HL-60 (cell line): ENCODE data around the gene PCDHGA10.
"Not testable (repeated sequence)": the region's sequence is repeated elsewhere in the genome, so short reads cannot be mapped to it uniquely, and the experiment has no call there.

Experiments used
- DNase-seq, 2 experiments: peaks; one replicate each; pipeline ENCODE4 v3.0.0-alpha.2; 2010 to 2020; ENCODE audit warnings: low read depth in 1 of 2, low spot score in 1 of 2
- H3K27ac ChIP-seq: fragments of 250-450 bp; sonication (Bioruptor Pico); replicated peaks from 2 replicates; pipeline ENCODE4 v1.5.1; 2020; ENCODE audit warnings: mild to moderate bottlenecking, moderate library complexity
- H3K27me3 ChIP-seq: fragments of 250-450 bp; sonication (Bioruptor Pico); 2 replicates; pipeline ENCODE4 v1.5.1; 2021; ENCODE audit warnings: mild to moderate bottlenecking, moderate library complexity; ENCODE audit not compliant: insufficient read depth, poor library complexity, severe bottlenecking
- H3K4me3 ChIP-seq: replicated peaks from 2 replicates; pipeline ENCODE4 v1.5.1; 2011; ENCODE audit warnings: mild to moderate bottlenecking, control low read depth, low read length; ENCODE audit not compliant: insufficient read depth
- CTCF ChIP-seq: IDR thresholded peaks from one replicate; pipeline ENCODE4 v1.5.1; 2011; ENCODE audit warnings: low read length, control low read depth, inconsistent platforms; ENCODE audit not compliant: insufficient read depth
- GABPA ChIP-seq: IDR thresholded peaks from 2 replicates; pipeline ENCODE4 v1.6.1; 2012; ENCODE audit warnings: low read depth
- POLR2AphosphoS5 ChIP-seq: IDR thresholded peaks from 2 replicates; pipeline ENCODE4 v1.6.1; 2012; ENCODE audit warnings: low read depth
- REST ChIP-seq: IDR thresholded peaks from 2 replicates; pipeline ENCODE4 v1.6.1; 2012; ENCODE audit warnings: low read depth; ENCODE audit not compliant: insufficient replicate concordance
- SPI1 ChIP-seq: IDR thresholded peaks from 2 replicates; pipeline ENCODE4 v1.6.1; 2012; ENCODE audit warnings: low read depth, mild to moderate bottlenecking, borderline replicate concordance

Gene PCDHGA10

GRCh38 chr5:141402553-141403243 is 10.1 kb upstream of the PCDHGA10 start, which contains the start of gene PCDHGA9:
PCDHGA9 (plus strand) TSS chr5:141402778; CDS start chr5:141402953, 175 bp downstream.
- Histone ChIP-seq H3K27ac (no peak within 1 kb of the TSS), H3K4me3 (no peak within 1 kb of the TSS), H3K27me3 (no peaks in the 10 kb centered on the region)
- no peak for DNase-seq
- TF ChIP-seq CTCF, result peak; percentile 36
- no peak for TF ChIP-seq SPI1

GRCh38 chr5:141403387-141403786 is 9.4 kb upstream of the PCDHGA10 start:
- Histone ChIP-seq H3K27me3 (no peaks in the 10 kb centered on the region), H3K4me3 (no peak overlapping the region), H3K27ac (no peak overlapping the region)
- DNase-seq, result no peak
- TF ChIP-seq POLR2AphosphoS5 (no peak), CTCF (no peak), GABPA (no peak), SPI1 (no peak), REST (no peak)

GRCh38 chr5:141407790-141408505 is 4.8 kb upstream of the PCDHGA10 start, which contains the start of gene PCDHGB6:
PCDHGB6 (plus strand) TSS chr5:141408021; CDS start chr5:141408203, 182 bp downstream.
- not testable (repeated sequence) for DNase-seq, H3K4me3 ChIP-seq

GRCh38 chr5:141409598-141410306 is 3.0 kb upstream of the PCDHGA10 start:
- TF ChIP-seq POLR2AphosphoS5 (no peak), GABPA (no peak), SPI1 (no peak), REST (no peak), CTCF (no peak)

More at GRCh38 chr5:141407790-141408505, 4.8 kb upstream of the PCDHGA10 start, which contains the start of gene PCDHGB6:
- H3K27me3 ChIP-seq, H3K27ac ChIP-seq: not testable (repeated sequence)

More at GRCh38 chr5:141409598-141410306, 3.0 kb upstream of the PCDHGA10 start:
- Histone ChIP-seq H3K27ac (no peak overlapping the region), H3K27me3 (peaks cover 3% of the 10 kb centered on the region), H3K4me3 (no peak overlapping the region)
- DNase-seq, result no peak
